ENCODE results near the gene CASP9.

The CASP9 gene

GRCh38 chr1:15542388-15543250 lies 18.6 kb upstream of the CASP9 start:
- DNase-seq (ENCODE audit: low spot score): peak; percentile 16
- Histone ChIP-seq H3K4me3 (no peak overlapping the region), H3K27ac (no peak overlapping the region)
- TF ChIP-seq CTCF (IDR thresholded peaks at IDR 0.05): no peak

GRCh38 chr1:15541231-15541792 lies 17.3 kb upstream of the CASP9 start:
- TF ChIP-seq CTCF (IDR thresholded peaks at IDR 0.05): no peak

GRCh38 chr1:15540186-15540585 lies 16.2 kb upstream of the CASP9 start:
- no peak overlapping the region for H3K27ac ChIP-seq
- H3K4me3 ChIP-seq: no peak overlapping the region
- no peak for TF ChIP-seq CTCF (IDR thresholded peaks at IDR 0.05)
- DNase-seq (ENCODE audit: low spot score): no peak

More at GRCh38 chr1:15541231-15541792, 17.3 kb upstream of the CASP9 start:
- DNase-seq (ENCODE audit: low spot score): no peak
- Histone ChIP-seq H3K4me3 (no peak overlapping the region), H3K27ac (no peak overlapping the region)

GRCh38 chr1:15538771-15539170 lies 14.8 kb upstream of the CASP9 start:
- no peak for TF ChIP-seq CTCF (IDR thresholded peaks at IDR 0.05)
- DNase-seq (ENCODE audit: low spot score): no peak
- H3K4me3 ChIP-seq: no peak overlapping the region
- H3K27ac ChIP-seq: no peak overlapping the region

- Histone ChIP-seq H3K4me3 (no peak overlapping the region), H3K27ac (no peak overlapping the region)
- DNase-seq (ENCODE audit: low spot score): no peak
- no peak for TF ChIP-seq CTCF (IDR thresholded peaks at IDR 0.05)
These were observed 7.7 kb upstream of the CASP9 start for GRCh38 chr1:15531682-15532081.

- no peak for TF ChIP-seq CTCF (IDR thresholded peaks at IDR 0.05)
- DNase-seq (ENCODE audit: low spot score): no peak
- Histone ChIP-seq H3K27ac (no peak overlapping the region), H3K4me3 (no peak overlapping the region)
These were observed 7.0 kb upstream of the CASP9 start for GRCh38 chr1:15531003-15531402.
